K562 (cell line): ENCODE results near the gene EXOC3L1. TPM values are rescaled to one million over a fixed set of nuclear protein-coding genes. Genes with fewer than 3 reads are reported as not detected.

Source experiments
- EZH2 ChIP-seq: IDR thresholded peaks from 2 replicates; pipeline ENCODE4 v1.6.1; 2012; ENCODE audit warnings: low read depth, mild to moderate bottlenecking, inconsistent platforms, low read length, borderline replicate concordance
- PHF20 ChIP-seq: fragments of 450-650 bp; IDR thresholded peaks from 2 replicates; pipeline ENCODE4 v1.6.1; 2018; ENCODE audit not compliant: partially characterized antibody
- PTBP1 ChIP-seq: fragments of 200-400 bp; formaldehyde crosslinking; IDR thresholded peaks from 2 replicates; pipeline ENCODE4 v1.6.1; 2017; ENCODE audit warnings: low read depth, low read length
- ZNF165 ChIP-seq: fragments of 250-450 bp; sonication (Bioruptor Pico); IDR thresholded peaks from 2 replicates; pipeline ENCODE4 v1.4.0; 2020; ENCODE audit warnings: borderline replicate concordance
- ZNF316 ChIP-seq: fragments of 450-650 bp; IDR thresholded peaks from 2 replicates; pipeline ENCODE4 v1.6.1; 2016
- polyA plus RNA-seq, 8 experiments: library from polyadenylated mRNA; depleted of rRNA in 4 of 8; stranded (reverse) in 5 of 8; unstranded in 3 of 8; fragments of >200 nt; fragmentation: Nextera tagmentation in 2 of 8; fragmentation: Illumina TruSeq in 1 of 8; extraction: Ambion mirVana in 2 of 8; extraction: Trizol in 1 of 8; gene quantifications; 2 replicates each; pipeline versions ENCODE4 v1.2.1 to v1.2.3, GENCODE V29; 2011 to 2014; ENCODE audit warnings: inconsistent platforms in 1 of 8, missing spikeins in 1 of 8
- total RNA-seq, 7 experiments: library from RNA; depleted of rRNA in 6 of 7; stranded (reverse); fragments of >200 nt in 6 of 7; fragmentation: Illumina TruSeq in 2 of 7; extraction: Trizol in 2 of 7; gene quantifications; 2 replicates each; pipeline versions ENCODE4 v1.2.1 to v1.2.3, GENCODE V29; 2011 to 2021; ENCODE audit warnings: low replicate concordance in 1 of 7
- TF ChIP-seq, protein P1 (sequence below): IDR thresholded peaks from 3 replicates; pipeline ENCODE4 v1.6.1; 2011; ENCODE audit warnings: borderline replicate concordance, mild to moderate bottlenecking, moderate library complexity; ENCODE audit not compliant: insufficient read length; ENCODE audit errors: extremely low read depth
- TF ChIP-seq, protein P2 (sequence below): sonication (generic); formaldehyde crosslinking; IDR thresholded peaks from 2 replicates; pipeline ENCODE4 v1.8.0; 2022; ENCODE audit warnings: mild to moderate bottlenecking, missing genetic modification reagents, borderline replicate concordance
- TF ChIP-seq, protein P3 (sequence below), 2 experiments: fragments of 450-650 bp; IDR thresholded peaks; 2 replicates each; pipeline ENCODE4 v1.6.1; 2016; ENCODE audit warnings: mild to moderate bottlenecking in 2 of 2, borderline replicate concordance in 1 of 2, low read depth in 1 of 2, moderate library complexity in 1 of 2
- TF ChIP-seq, protein P4 (sequence below): fragments of 200-400 bp; formaldehyde crosslinking; IDR thresholded peaks from 2 replicates; pipeline ENCODE4 v1.6.1; 2017; ENCODE audit warnings: mild to moderate bottlenecking, low read depth, low read length, moderate library complexity

Gene EXOC3L1
- total and polyA plus RNA-seq, 9 of the 15 experiments (the other 6 are each of a cell fraction or from before 2014, with no cell fraction given), result 0.08 TPM; not detected in 8

DNA sequence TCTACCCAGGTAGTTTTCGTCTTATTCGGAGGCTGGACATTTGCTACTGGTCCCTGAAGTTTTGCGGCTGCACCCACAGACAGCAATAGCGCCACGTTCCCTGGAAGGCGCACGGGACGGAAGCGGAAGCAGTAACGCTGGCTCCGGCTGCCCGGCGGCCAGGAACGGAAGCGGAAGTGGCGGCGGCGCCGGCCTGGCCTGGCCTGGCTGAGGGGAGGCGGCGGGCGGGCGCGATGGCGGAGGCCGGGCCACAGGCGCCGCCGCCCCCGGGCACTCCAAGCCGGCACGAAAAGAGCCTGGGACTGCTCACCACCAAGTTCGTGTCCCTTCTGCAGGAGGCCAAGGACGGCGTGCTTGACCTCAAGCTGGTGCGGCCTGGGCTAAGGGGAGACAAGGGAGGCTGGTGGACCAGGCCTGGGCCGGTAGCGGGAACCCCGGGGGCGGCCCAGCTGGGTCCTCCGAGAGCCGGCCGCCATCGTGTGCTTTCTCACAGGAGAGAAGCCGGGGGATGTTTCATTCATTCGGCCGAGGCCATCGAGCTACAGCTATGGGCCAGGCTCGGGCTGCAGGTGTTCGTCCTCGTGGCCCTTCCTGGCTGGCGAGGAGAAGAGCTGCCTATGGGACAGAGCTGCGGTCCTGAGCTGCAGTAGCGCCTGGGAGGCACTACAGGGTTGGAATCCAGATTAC, 2.2 kb upstream of the EXOC3L1 start, which contains the start of gene E2F4 (continued):
- TF ChIP-seq, protein P1, sequence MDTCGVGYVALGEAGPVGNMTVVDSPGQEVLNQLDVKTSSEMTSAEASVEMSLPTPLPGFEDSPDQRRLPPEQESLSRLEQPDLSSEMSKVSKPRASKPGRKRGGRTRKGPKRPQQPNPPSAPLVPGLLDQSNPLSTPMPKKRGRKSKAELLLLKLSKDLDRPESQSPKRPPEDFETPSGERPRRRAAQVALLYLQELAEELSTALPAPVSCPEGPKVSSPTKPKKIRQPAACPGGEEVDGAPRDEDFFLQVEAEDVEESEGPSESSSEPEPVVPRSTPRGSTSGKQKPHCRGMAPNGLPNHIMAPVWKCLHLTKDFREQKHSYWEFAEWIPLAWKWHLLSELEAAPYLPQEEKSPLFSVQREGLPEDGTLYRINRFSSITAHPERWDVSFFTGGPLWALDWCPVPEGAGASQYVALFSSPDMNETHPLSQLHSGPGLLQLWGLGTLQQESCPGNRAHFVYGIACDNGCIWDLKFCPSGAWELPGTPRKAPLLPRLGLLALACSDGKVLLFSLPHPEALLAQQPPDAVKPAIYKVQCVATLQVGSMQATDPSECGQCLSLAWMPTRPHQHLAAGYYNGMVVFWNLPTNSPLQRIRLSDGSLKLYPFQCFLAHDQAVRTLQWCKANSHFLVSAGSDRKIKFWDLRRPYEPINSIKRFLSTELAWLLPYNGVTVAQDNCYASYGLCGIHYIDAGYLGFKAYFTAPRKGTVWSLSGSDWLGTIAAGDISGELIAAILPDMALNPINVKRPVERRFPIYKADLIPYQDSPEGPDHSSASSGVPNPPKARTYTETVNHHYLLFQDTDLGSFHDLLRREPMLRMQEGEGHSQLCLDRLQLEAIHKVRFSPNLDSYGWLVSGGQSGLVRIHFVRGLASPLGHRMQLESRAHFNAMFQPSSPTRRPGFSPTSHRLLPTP, result no peak
- TF ChIP-seq ZNF316 (no peak), EZH2 (no peak), PHF20 (peak; percentile 85), PTBP1 (no peak), ZNF165 (CRISPR knock-in tag) (no peak)
- TF ChIP-seq, protein P2, sequence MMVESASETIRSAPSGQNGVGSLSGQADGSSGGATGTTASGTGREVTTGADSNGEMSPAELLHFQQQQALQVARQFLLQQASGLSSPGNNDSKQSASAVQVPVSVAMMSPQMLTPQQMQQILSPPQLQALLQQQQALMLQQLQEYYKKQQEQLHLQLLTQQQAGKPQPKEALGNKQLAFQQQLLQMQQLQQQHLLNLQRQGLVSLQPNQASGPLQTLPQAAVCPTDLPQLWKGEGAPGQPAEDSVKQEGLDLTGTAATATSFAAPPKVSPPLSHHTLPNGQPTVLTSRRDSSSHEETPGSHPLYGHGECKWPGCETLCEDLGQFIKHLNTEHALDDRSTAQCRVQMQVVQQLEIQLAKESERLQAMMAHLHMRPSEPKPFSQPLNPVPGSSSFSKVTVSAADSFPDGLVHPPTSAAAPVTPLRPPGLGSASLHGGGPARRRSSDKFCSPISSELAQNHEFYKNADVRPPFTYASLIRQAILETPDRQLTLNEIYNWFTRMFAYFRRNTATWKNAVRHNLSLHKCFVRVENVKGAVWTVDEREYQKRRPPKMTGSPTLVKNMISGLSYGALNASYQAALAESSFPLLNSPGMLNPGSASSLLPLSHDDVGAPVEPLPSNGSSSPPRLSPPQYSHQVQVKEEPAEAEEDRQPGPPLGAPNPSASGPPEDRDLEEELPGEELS (CRISPR knock-in tag), result no peak
- TF ChIP-seq, protein P3, sequence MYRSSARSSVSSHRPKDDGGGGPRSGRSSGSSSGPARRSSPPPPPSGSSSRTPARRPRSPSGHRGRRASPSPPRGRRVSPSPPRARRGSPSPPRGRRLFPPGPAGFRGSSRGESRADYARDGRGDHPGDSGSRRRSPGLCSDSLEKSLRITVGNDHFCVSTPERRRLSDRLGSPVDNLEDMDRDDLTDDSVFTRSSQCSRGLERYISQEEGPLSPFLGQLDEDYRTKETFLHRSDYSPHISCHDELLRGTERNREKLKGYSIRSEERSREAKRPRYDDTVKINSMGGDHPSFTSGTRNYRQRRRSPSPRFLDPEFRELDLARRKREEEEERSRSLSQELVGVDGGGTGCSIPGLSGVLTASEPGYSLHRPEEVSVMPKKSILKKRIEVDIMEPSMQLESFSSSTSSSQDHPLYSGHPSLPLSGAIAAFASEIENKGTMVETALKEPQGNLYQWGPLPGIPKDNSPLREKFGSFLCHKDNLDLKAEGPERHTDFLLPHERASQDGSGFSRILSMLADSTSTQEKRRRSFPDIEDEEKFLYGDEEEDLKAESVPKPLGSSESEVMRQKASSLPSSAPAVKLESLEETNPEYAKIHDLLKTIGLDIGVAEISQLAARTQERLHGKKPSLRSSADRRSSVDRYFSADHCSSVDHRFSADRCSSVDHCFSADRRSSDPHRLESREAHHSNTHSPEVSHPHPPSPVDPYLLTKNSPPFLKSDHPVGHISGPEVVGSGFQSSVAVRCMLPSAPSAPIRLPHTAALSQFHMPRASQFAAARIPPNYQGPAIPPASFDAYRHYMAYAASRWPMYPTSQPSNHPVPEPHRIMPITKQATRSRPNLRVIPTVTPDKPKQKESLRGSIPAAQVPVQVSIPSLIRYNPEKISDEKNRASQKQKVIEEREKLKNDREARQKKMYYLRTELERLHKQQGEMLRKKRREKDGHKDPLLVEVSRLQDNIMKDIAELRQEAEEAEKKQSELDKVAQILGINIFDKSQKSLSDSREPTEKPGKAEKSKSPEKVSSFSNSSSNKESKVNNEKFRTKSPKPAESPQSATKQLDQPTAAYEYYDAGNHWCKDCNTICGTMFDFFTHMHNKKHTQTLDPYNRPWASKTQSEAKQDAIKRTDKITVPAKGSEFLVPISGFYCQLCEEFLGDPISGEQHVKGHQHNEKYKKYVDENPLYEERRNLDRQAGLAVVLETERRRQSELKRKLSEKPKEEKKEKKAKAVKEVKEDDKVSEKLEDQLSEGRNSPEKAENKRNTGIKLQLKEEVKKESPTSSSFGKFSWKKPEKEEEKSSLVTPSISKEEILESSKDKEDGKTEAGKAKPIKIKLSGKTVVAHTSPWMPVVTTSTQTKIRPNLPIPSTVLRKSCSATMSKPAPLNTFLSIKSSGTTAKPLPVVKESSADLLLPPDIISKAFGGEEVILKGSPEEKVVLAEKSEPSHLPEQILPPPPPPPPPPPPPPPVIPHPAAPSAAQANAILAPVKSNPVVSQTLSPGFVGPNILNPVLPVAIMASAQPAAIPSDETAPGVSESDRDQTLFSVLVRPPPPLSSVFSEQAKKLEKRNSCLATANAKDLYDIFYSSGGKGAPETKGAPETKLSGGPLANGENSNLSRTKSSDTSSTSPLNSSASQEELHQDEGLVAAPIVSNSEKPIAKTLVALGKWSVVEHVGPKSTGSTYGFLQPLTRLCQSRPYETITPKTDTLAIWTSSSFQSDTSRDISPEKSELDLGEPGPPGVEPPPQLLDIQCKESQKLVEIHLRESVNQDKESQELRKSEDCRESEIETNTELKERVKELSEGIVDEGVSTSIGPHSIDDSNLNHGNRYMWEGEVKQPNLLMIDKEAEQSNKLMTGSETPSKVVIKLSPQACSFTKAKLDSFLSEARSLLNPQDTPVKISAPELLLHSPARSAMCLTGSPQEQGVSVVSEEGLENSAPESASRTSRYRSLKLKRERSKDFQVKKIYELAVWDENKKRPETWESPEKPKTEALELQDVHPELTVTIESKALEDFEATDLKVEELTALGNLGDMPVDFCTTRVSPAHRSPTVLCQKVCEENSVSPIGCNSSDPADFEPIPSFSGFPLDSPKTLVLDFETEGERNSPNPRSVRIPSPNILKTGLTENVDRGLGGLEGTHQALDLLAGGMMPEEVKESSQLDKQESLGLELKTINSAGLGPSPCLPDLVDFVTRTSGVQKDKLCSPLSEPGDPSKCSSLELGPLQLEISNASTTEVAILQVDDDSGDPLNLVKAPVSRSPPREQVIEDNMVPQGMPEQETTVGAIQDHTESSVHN (IDR thresholded peaks at IDR 0.05; ENCODE audit: borderline replicate concordance in 1 of 2, low read depth in 1 of 2), result no peak
- TF ChIP-seq, protein P4, sequence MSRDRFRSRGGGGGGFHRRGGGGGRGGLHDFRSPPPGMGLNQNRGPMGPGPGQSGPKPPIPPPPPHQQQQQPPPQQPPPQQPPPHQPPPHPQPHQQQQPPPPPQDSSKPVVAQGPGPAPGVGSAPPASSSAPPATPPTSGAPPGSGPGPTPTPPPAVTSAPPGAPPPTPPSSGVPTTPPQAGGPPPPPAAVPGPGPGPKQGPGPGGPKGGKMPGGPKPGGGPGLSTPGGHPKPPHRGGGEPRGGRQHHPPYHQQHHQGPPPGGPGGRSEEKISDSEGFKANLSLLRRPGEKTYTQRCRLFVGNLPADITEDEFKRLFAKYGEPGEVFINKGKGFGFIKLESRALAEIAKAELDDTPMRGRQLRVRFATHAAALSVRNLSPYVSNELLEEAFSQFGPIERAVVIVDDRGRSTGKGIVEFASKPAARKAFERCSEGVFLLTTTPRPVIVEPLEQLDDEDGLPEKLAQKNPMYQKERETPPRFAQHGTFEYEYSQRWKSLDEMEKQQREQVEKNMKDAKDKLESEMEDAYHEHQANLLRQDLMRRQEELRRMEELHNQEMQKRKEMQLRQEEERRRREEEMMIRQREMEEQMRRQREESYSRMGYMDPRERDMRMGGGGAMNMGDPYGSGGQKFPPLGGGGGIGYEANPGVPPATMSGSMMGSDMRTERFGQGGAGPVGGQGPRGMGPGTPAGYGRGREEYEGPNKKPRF, result no peak
